Measurements from ENCODE around the gene LRRC66.

The LRRC66 gene

DNA sequence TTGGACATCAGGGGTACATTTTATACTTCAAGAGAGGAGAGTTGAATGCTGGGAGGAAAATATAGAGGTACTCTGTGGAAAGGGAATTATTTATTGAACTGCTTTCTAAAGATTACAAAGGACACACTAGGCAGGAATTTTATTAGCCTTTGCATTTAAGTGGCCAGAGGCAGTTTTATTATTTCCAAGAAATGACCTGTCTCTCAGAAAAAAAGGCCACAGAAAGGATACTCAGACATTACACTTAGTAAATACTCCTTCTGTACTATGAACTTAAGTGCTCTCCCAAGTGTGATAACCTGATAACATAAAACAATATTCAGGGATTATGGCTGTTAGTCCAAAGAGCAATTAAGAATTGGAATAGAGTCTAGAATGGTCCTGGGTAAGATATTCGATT lies 7.5 kb downstream of the LRRC66 start:
- DNase-seq = no peak

DNA sequence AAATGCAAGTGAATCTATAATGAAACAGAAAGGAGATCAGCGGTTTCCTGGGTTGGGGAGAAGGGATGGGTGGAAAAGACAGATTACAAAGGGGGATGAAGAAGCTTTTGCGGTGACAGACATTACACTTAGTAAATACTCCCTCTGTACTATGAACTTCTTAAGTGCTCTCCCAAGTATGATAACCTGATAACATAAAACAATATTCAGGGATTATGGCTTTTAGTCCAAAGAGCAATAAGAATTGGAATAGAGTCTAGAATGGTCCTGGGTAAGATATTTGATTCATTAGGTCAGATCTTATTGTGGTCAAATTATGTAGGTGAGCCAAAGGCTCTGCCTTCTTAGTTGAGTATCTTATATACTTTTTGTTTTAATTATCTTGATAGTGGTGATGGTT lies 9.2 kb downstream of the LRRC66 start:
- DNase-seq = no peak

- DNase-seq = no peak
Measured at GRCh38 chr4:52006887-52007286, 13.3 kb downstream of the LRRC66 start.

DNA sequence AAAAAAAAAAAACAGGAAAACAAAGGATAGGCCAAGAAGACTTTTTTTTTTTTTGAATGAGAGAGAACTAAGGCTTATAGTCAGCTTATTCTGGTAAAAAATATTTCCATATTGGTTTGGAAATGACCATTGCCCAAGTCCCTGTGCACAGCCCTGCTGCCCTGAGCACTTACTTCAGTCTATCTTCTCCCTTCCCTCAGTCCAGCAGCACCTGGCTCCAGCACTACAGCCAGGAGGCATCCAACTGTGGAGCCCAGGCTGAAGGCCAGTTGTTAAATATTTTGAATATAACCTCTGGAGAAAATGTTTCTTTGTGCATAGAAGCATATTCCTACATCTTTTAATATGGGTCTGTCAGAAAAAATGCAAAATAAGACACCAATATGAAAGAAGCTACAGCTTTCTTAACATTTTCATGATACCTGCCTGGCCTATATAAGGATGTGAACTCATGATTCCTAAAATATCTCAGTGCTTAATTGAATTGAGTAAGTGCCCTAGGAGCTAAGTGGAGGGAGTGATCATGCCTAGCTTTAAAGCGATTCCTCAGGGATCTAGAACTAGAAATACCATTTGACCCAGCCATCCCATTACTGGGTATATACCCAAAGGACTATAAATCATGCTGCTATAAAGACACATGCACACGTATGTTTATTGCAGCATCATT lies 14.4 kb downstream of the LRRC66 start:
- DNase-seq = no peak

DNA sequence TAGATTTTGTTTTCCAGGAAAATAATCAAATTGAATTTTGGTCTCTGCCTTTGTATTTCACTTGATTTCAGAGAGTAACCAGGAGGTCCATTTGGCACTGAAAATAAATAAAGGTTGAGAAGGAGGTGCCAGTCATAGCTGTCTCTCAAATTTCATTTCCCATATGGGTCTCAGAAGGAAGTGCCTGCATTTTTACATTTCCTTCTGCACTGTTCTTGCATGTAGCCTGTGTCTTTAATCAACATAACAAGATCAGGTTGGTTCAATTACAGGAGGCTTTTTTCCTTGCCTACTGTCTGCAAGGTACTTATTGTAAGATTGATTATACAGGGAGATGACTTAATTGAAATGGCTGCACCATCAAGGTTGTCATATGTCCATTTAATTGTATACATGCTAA lies 15.7 kb downstream of the LRRC66 start:
- no peak for DNase-seq

- no peak for DNase-seq
Measured at GRCh38 chr4:52001616-52002015, 18.5 kb downstream of the LRRC66 start.

GRCh38 chr4:51999250-51999649 lies 20.9 kb downstream of the LRRC66 start:
- DNase-seq = no peak

DNA sequence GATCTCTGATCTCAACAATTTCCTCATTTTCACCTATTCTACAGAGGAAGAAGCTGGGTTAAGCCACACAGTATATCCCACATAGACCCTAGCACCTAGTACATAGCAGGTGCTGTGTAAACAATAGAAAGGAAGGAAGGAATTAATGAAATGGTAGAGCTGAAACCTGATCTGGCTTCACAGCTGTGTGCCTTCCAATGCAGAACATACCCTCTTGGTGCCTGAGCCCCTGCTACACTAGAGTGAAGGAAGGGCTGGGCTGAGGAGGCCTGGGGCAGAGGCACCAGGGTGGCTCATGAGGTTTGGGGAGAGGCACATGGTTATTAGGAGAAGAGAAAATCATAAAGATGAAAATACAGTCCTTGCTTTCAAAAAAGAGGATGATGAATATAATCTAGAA lies 21.3 kb downstream of the LRRC66 start:
- no peak for DNase-seq

DNA sequence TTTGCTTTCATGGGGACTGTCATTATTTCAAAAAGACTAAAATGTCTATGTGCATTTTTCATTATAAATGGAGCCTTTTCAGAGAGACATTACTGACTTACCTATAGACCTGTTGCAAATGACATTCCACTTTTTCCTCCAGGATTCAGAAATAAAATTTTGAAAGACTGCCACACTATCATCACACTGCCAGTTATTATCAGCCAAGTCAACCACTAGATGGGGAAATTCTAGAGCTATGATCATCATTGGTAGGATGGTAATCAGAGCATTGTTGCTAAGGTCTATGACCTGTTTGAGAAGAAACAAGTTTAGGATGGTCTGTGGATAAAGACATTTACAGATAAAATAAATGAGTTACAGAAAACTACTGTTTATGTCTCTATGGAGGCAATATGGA lies 22.5 kb downstream of the LRRC66 start:
- no peak for DNase-seq

DNA sequence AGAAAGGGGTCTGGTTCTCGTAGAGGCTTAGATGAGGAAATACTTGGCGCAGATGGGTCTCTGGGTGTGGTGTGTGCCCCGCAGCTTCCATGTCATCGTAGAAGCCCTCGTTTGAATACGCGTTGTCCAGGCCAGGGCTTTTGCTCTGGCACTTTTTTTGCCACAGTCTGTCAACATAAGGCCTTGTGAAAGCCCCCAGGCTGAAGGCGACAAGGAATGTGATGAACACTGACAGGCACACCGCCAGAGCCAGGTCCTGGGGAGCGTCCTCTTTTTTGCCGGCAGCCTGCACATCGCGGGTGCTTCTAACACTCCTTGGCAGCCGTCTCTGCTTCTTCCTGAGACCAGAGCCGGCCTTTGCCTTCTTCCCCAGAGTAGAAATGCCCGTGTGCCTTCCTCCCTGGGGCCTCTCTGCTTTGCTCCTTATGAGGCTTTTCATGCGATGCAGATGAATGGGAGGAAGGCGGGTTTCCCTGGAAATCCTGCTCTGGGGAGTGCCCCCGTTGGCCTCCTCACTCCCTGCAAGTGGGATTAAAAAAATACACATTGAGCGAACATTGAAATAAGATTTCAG lies 24.4 kb downstream of the LRRC66 start:
- DNase-seq = no peak

DNA sequence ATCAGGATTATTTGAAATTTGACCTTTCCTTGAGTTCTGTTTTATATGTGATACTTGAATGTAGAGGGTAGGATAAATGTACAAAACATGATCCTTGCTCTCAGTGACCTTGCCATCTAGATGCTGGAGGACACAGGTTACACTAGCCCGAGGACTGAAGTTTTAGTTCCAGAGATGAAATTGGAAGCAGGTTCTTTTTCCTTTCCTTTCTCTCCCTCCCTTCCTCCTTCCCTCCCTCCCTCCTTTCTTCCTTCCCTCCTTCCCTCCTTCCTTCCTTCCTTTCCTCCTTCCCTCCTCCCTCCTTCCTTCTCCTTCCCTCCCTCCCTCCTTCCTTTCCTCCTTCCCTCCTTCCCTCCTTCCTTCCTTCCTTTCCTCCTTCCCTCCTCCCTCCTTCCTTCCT lies 54.3 kb downstream of the LRRC66 start:
- no peak for DNase-seq

- no peak for DNase-seq
Measured at GRCh38 chr4:51963841-51964517, 56.2 kb downstream of the LRRC66 start.

GRCh38 chr4:51960486-51960885 lies 59.7 kb downstream of the LRRC66 start:
- no peak for DNase-seq

DNA sequence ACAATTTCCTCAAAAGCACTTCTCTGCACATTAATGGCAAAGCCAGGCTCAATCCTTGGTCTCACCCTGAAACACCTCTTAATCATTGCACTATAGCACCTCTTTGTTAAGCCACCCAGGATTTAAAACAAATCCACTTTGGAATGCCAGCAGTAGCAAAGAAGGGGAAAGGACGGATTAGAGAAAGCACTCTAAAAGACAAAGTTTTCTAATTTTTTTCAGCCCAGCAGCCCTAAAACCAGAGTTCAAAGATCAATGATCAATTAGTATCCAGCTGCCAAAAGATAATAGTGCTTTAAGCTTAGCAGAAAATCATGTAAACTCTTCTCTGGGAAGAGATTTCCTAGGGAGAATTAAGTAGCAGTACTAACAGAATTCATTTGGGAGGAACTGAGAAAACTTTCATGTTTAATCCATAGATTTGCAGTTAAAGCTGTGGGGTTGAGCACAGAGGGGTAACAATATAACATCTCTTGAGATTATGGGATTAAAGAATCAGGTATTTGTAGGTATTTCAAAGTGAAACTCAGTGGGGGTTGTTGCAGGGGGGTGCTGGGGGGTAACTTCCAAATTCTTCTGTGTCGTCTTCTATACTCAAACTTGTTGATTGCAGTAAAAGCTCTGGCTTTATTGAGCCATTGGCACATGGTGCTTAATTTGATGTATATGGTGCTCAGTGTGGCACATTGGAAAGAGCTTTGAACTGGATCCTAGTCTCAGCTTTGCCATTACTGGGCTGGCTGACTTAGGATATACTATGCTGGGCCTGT lies 61.8 kb downstream of the LRRC66 start:
- no peak for DNase-seq

Measured in NCI-H2171 (cell line).